ENCODE data around the gene RDH12. TPM values are rescaled to one million over a fixed set of nuclear protein-coding genes. Genes with fewer than 3 reads are reported as not detected.
"Not testable (repeated sequence)": the region's sequence is repeated elsewhere in the genome, so short reads cannot be mapped to it uniquely, and the experiment has no call there.

Gene RDH12
- not detected in 2 replicates for total RNA-seq
- long read RNA-seq = 0 reads

- H3K27ac Mint-ChIP-seq (ENCODE audit: unreplicated experiment) = peak within 1 kb of the TSS; percentile 35
These were observed at the start of gene RDH12 for GRCh38 chr14:67701492-67701891. TSS of gene RDH12 (plus strand) at chr14:67701886. CDS start at chr14:67722643, 20,757 bp downstream.

GRCh38 chr14:67652189-67652588, 49.5 kb upstream of the RDH12 start:
- Mint-ChIP-seq H3K27ac (ENCODE audit: unreplicated experiment) (no peak overlapping the region), H3K9me3 (no peaks in the 10 kb centered on the region), H3K4me3 (no peak overlapping the region), H3K27me3 (ENCODE audit: low read depth) (no peaks in the 10 kb centered on the region), H3K4me1 (no peaks in the 10 kb centered on the region), H3K36me3 (ENCODE audit: low read depth) (peaks cover 14% of the 10 kb centered on the region)
- DNase-seq (ENCODE audit: low read depth, low spot score) = no peak
- TF ChIP-seq CTCF (conservative IDR thresholded peaks at IDR 0.05) = no peak

More at GRCh38 chr14:67701492-67701891, at the start of gene RDH12:
- H3K36me3 Mint-ChIP-seq (ENCODE audit: low read depth); DNase-seq (ENCODE audit: low read depth, low spot score); H3K27me3 Mint-ChIP-seq (ENCODE audit: low read depth); H3K9me3 Mint-ChIP-seq; H3K4me3 Mint-ChIP-seq: not testable (repeated sequence)
- peaks cover 16% of the 10 kb centered on the region for H3K4me1 Mint-ChIP-seq

- Mint-ChIP-seq H3K27ac (ENCODE audit: unreplicated experiment) (peak overlapping the region; percentile 84), H3K4me3 (no peak overlapping the region), H3K36me3 (ENCODE audit: low read depth) (peaks cover 15% of the 10 kb centered on the region), H3K4me1 (no peaks in the 10 kb centered on the region), H3K9me3 (no peaks in the 10 kb centered on the region), H3K27me3 (ENCODE audit: low read depth) (no peaks in the 10 kb centered on the region)
- no peak for TF ChIP-seq CTCF (conservative IDR thresholded peaks at IDR 0.05)
- DNase-seq (ENCODE audit: low read depth, low spot score) = no peak
These were observed 47.9 kb upstream of the RDH12 start for GRCh38 chr14:67653651-67654280.

- H3K27ac Mint-ChIP-seq (ENCODE audit: unreplicated experiment) = no peak overlapping the region
- DNase-seq (ENCODE audit: low read depth, low spot score) = no peak
- H3K36me3 Mint-ChIP-seq (ENCODE audit: low read depth) = peaks cover 1% of the 10 kb centered on the region
- H3K9me3 Mint-ChIP-seq = no peaks in the 10 kb centered on the region
- H3K27me3 Mint-ChIP-seq (ENCODE audit: low read depth) = no peaks in the 10 kb centered on the region
- no peak overlapping the region for H3K4me3 Mint-ChIP-seq
- TF ChIP-seq CTCF (conservative IDR thresholded peaks at IDR 0.05) = no peak
- peaks cover 7% of the 10 kb centered on the region for H3K4me1 Mint-ChIP-seq
These were observed 38.1 kb upstream of the RDH12 start for GRCh38 chr14:67663633-67664032.

- H3K4me3 Mint-ChIP-seq = no peak overlapping the region
These were observed 35.8 kb upstream of the RDH12 start for GRCh38 chr14:67665868-67666267.

More at GRCh38 chr14:67665868-67666267, 35.8 kb upstream of the RDH12 start:
- peak overlapping the region; percentile 73 for H3K27ac Mint-ChIP-seq (ENCODE audit: unreplicated experiment)
- H3K36me3 Mint-ChIP-seq (ENCODE audit: low read depth) = no peaks in the 10 kb centered on the region
- H3K27me3 Mint-ChIP-seq (ENCODE audit: low read depth) = no peaks in the 10 kb centered on the region
- peaks cover 14% of the 10 kb centered on the region for H3K4me1 Mint-ChIP-seq
- no peak for DNase-seq (ENCODE audit: low read depth, low spot score)
- TF ChIP-seq CTCF (conservative IDR thresholded peaks at IDR 0.05) = no peak
- H3K9me3 Mint-ChIP-seq = no peaks in the 10 kb centered on the region
